GM12878 (cell line): ENCODE measurements around the gene LRBA. TPM values are rescaled to one million over a fixed set of nuclear protein-coding genes. Genes with fewer than 3 reads are reported as not detected.

Experiments used
- ATAC-seq: fragments of 200-7000 bp; cut with Tn5 transposase; 3 replicates; pipeline ENCODE4 v1.9.1; 2020; ENCODE audit warnings: mild to moderate bottlenecking, moderate library complexity
- BruUV-seq: library from RNA; stranded (reverse); fragments of 400-500 nt; replicated peaks from 2 replicates; lab custom pipeline; 2021; lab: Mats Ljungman, UMichigan
- CTCF ChIA-PET: fragments of 300-600 bp; sonication (Branson Sonifier 250); formaldehyde crosslinking; extraction: SDS; loops from one replicate; lab custom pipeline; 2021; ENCODE audit warnings: inconsistent platforms; lab: Yijun Ruan, JAX
- POLR2A ChIA-PET: fragments of 350-600 bp; formaldehyde crosslinking; extraction: SDS; loops from one replicate; lab custom pipeline; 2021; ENCODE audit warnings: inconsistent platforms; lab: Charles Lee
- RAD21 ChIA-PET: fragments of 300-600 bp; sonication (Branson Sonifier 250); formaldehyde crosslinking; loops from one replicate; lab custom pipeline; 2023; ENCODE audit warnings: antibody characterized with exemption; ENCODE audit not compliant: unreplicated experiment; lab: Charles Lee
- SMC1A ChIA-PET: fragments of 300-600 bp; sonication (Branson Sonifier 250); formaldehyde crosslinking; loops from one replicate; lab custom pipeline; 2023; ENCODE audit not compliant: unreplicated experiment, uncharacterized antibody; lab: Charles Lee
- DNase-seq: peaks from one replicate; pipeline ENCODE4 v3.0.0-alpha.2; 2011; ENCODE audit warnings: low read depth, low spot score
- FAIRE-seq: peaks from 3 replicates; lab custom pipeline; 2011; peaks lifted over from hg19 to GRCh38; lab: Jason Lieb, UNC
- H2AFZ ChIP-seq: 2 replicates; pipeline ENCODE4 v1.6.0; 2011; ENCODE audit warnings: low read depth, low read length, control low read depth; ENCODE audit not compliant: control insufficient read depth
- H3K27ac ChIP-seq: 2 replicates; pipeline ENCODE4 v1.5.1; 2011; ENCODE audit warnings: control low read depth; ENCODE audit not compliant: control insufficient read depth, insufficient read depth
- H3K27me3 ChIP-seq, 2 experiments: replicated peaks in 1 of 2; 2 replicates each; pipeline versions ENCODE4 v1.6.0 to v1.6.1; 2011; ENCODE audit warnings: low read length in 1 of 2; ENCODE audit not compliant: control insufficient read depth in 2 of 2, insufficient read depth in 2 of 2
- H3K36me3 ChIP-seq, 2 experiments: 2 replicates each; pipeline ENCODE4 v1.5.1; 2011; ENCODE audit warnings: low read length in 1 of 2; ENCODE audit not compliant: control insufficient read depth in 2 of 2, insufficient read depth in 2 of 2
- H3K4me1 ChIP-seq: 2 replicates; pipeline ENCODE4 v1.6.1; 2011; ENCODE audit warnings: mild to moderate bottlenecking, low read length, moderate library complexity, mixed read lengths; ENCODE audit not compliant: control insufficient read depth, insufficient read depth
- H3K4me2 ChIP-seq: 2 replicates; pipeline ENCODE4 v1.6.0; 2011; ENCODE audit warnings: control low read depth; ENCODE audit not compliant: control insufficient read depth, insufficient read depth
- H3K4me3 ChIP-seq: fragments of 200-600 bp; sonication (generic); 2 replicates; pipeline ENCODE4 v1.5.1; 2016
- H3K79me2 ChIP-seq: 2 replicates; pipeline ENCODE4 v1.6.0; 2011; ENCODE audit warnings: low read length; ENCODE audit not compliant: control insufficient read depth, insufficient read depth
- H3K9ac ChIP-seq: 2 replicates; pipeline ENCODE4 v1.8.0; 2011; ENCODE audit warnings: low read length, control low read depth, mixed read lengths; ENCODE audit not compliant: control insufficient read depth, insufficient read depth
- H3K9me3 ChIP-seq: replicated peaks from 3 replicates; pipeline ENCODE4 v1.5.1; 2011; ENCODE audit warnings: mild to moderate bottlenecking, low read length; ENCODE audit not compliant: control insufficient read depth, insufficient read depth
- H4K20me1 ChIP-seq: 2 replicates; pipeline ENCODE4 v1.6.0; 2011; ENCODE audit not compliant: control insufficient read depth, insufficient read depth
- BCLAF1 ChIP-seq: fragments of 450-650 bp; IDR thresholded peaks from 2 replicates; pipeline ENCODE4 v1.6.1; 2017; ENCODE audit warnings: antibody characterized with exemption, mild to moderate bottlenecking, moderate library complexity
- CREM ChIP-seq: IDR thresholded peaks from 2 replicates; pipeline ENCODE4 v1.6.1; 2014; ENCODE audit warnings: antibody characterized with exemption, low read depth
- MLLT1 ChIP-seq: fragments of 450-650 bp; IDR thresholded peaks from 2 replicates; pipeline ENCODE4 v1.6.1; 2016; ENCODE audit warnings: mild to moderate bottlenecking
- PKNOX1 ChIP-seq: fragments of 450-650 bp; IDR thresholded peaks from 2 replicates; pipeline ENCODE4 v1.6.1; 2016; ENCODE audit warnings: mild to moderate bottlenecking
- PRDM15 ChIP-seq: fragments of 450-650 bp; formaldehyde crosslinking; IDR thresholded peaks from 2 replicates; pipeline ENCODE4 v1.4.0; 2020; ENCODE audit warnings: mild to moderate bottlenecking, moderate library complexity
- WGBS: methylation state at CpG from one replicate; pipeline ENCODE4 v1.1.6; 2016; ENCODE audit warnings: low lambda C conversion rate; ENCODE audit not compliant: insufficient replicate concordance, insufficient coverage; ENCODE audit errors: missing lambda C conversion rate; 5-methylcytosine and 5-hydroxymethylcytosine counted together
- in situ Hi-C: fragments of 300-500 bp; cut with MboI; formaldehyde crosslinking; loops from 9 replicates; pipeline ENCODE4 v1.14.3; 2018; ENCODE audit warnings: mixed read lengths
- intact Hi-C: fragments of 100-400 bp; cut with micrococcal nuclease; formaldehyde crosslinking; loops from one replicate; pipeline ENCODE4 v1.14.2; 2022; ENCODE audit not compliant: unreplicated experiment
- polyA plus RNA-seq, 11 experiments: library from polyadenylated mRNA; depleted of rRNA in 4 of 11; unstranded in 6 of 11; stranded (reverse) in 5 of 11; fragments of >200 nt; fragmentation: Nextera tagmentation in 4 of 11; fragmentation: Illumina TruSeq in 1 of 11; extraction: Ambion mirVana in 4 of 11; extraction: Trizol in 1 of 11; gene quantifications; 1 replicate in 1 of 11; 2 replicates in 10 of 11; pipeline versions ENCODE4 v1.2.1 to v1.2.3, GENCODE V29; 2011 to 2016; ENCODE audit warnings: inconsistent platforms in 2 of 11, missing spikeins in 2 of 11, low read depth in 1 of 11
- total RNA-seq, 4 experiments: library from RNA; depleted of rRNA in 3 of 4; stranded (reverse); fragments of >200 nt in 3 of 4; fragmentation: Illumina TruSeq in 1 of 4; extraction: Trizol in 1 of 4; gene quantifications; 2 replicates each; pipeline versions ENCODE4 v1.2.1 to v1.2.3, GENCODE V29; 2013 to 2021

The LRBA gene
- total and polyA plus RNA-seq, 10 of the 15 experiments (the other 5 are each of a cell fraction or from before 2014, with no cell fraction given) = 20.3 to 93.4 (median 55.0) TPM

GRCh38 chr4:150632639-150633038, 382.4 kb downstream of the LRBA start:
- Histone ChIP-seq H3K4me3 (no peak overlapping the region), H3K27me3 (no peaks in the 10 kb centered on the region), H3K9me3 (peaks cover 3% of the 10 kb centered on the region; the same call in 2 of the 3 replicates), H3K4me1 (no peaks in the 10 kb centered on the region), H3K9ac (no peak overlapping the region), H3K36me3 (no peaks in the 10 kb centered on the region), H3K79me2 (no peaks in the 10 kb centered on the region), H2AFZ (no peak overlapping the region), H3K4me2 (no peak overlapping the region), H3K27ac (no peak overlapping the region), H4K20me1 (no peaks in the 10 kb centered on the region)
- ChIA-PET RAD21 (no interaction called here), SMC1A (interaction anchor here (0.9 kb wide), 1 partner anchor 39 kb away, joined by 3 read pairs; no protein-coding TSS in a partner anchor), CTCF (no interaction called here), POLR2A (interaction anchor here (0.7 kb wide), 1 partner anchor 918 kb away, joined by 3 read pairs; no protein-coding TSS in a partner anchor)
- DNase-seq (no peak), FAIRE-seq (no peak), ATAC-seq (no peak)
- in situ Hi-C loops = no loop called here
- intact Hi-C loops = no loop called here
- BruUV-seq = no TSS peak
- TF ChIP-seq PRDM15 (no peak), CREM (no peak)

GRCh38 chr4:150628073-150628472, 387.0 kb downstream of the LRBA start:
- Histone ChIP-seq H3K4me2 (no peak overlapping the region), H2AFZ (no peak overlapping the region), H3K36me3 (no peaks in the 10 kb centered on the region), H3K27ac (no peak overlapping the region), H3K4me1 (no peaks in the 10 kb centered on the region), H3K27me3 (no peaks in the 10 kb centered on the region), H3K79me2 (no peaks in the 10 kb centered on the region), H3K9me3 (peaks cover 3% of the 10 kb centered on the region; the same call in 1 of the 3 replicates), H3K9ac (no peak overlapping the region), H4K20me1 (no peaks in the 10 kb centered on the region), H3K4me3 (no peak overlapping the region)
- ATAC-seq (no peak), FAIRE-seq (no peak), DNase-seq (no peak)
- in situ Hi-C loops = no loop called here
- 98% methylated on average over 2 of the region's 2 CpGs for WGBS
- ChIA-PET SMC1A (interaction anchor here (1.6 kb wide), 1 partner anchor 16 kb away, joined by 5 read pairs; no protein-coding TSS in a partner anchor), POLR2A (interaction anchor here (0.6 kb wide), 1 partner anchor 566 kb away, joined by 9 read pairs; no protein-coding TSS in a partner anchor), CTCF (no interaction called here), RAD21 (no interaction called here)
- intact Hi-C loops = no loop called here
- no TSS peak for BruUV-seq
- TF ChIP-seq PKNOX1 (no peak), MLLT1 (no peak), BCLAF1 (no peak)
